ENCODE results near the gene AFAP1. TPM values are rescaled to one million over a fixed set of nuclear protein-coding genes. Genes with fewer than 3 reads are reported as not detected.

The AFAP1 gene
- total and polyA plus RNA-seq, 2 of the 4 experiments (the other 2 are of a cell fraction) = 48.2 to 80.9 TPM

- Histone ChIP-seq H3K9ac (ENCODE audit: low read depth, low read length) (no peak overlapping the region), H2AFZ (replicated peaks; ENCODE audit: low read length, poor library complexity) (no peak overlapping the region), H3K27me3 (ENCODE audit: control insufficient read depth, insufficient read depth, low read length) (no peaks in the 10 kb centered on the region), H4K91ac (ENCODE audit: insufficient read depth, low read depth, low read length) (no peak overlapping the region), H2BK15ac (ENCODE audit: low read depth, low read length) (no peak overlapping the region), H3K79me1 (ENCODE audit: low read depth in 1 of 2, low read length in 2 of 2) (peaks cover 56 to 91% of the 10 kb centered on the region in 2 experiments), H4K20me1 (ENCODE audit: insufficient read depth, low read length) (peaks cover 14% of the 10 kb centered on the region), H3K4ac (ENCODE audit: low read depth, low read length) (no peak overlapping the region), H3K4me3 (ENCODE audit: insufficient read depth, low read depth, low read length) (no peak overlapping the region), H4K5ac (ENCODE audit: low read depth, low read length) (no peak overlapping the region), H3K4me2 (ENCODE audit: low read depth, low read length) (no peak overlapping the region), H3K18ac (ENCODE audit: low read depth, low read length) (peak overlapping the region; percentile 77; the same call in 1 of the 2 replicates), H3K9me3 (ENCODE audit: control insufficient read depth, insufficient read depth, low read length) (no peaks in the 10 kb centered on the region), H3K23ac (ENCODE audit: low read depth, low read length) (no peak overlapping the region), H3K4me1 (ENCODE audit: control insufficient read depth, insufficient read depth, low read length) (peaks cover 37% of the 10 kb centered on the region), H2BK120ac (ENCODE audit: low read depth, low read length) (no peak overlapping the region), H2AK9ac (replicated peaks; ENCODE audit: low read depth, low read length, poor library complexity) (no peak overlapping the region), H3K36me3 (ENCODE audit: control insufficient read depth, insufficient read depth, low read length) (peaks cover 59% of the 10 kb centered on the region), H3K14ac (replicated peaks; ENCODE audit: low read depth, low read length) (no peak overlapping the region), H3K56ac (ENCODE audit: extremely low read depth, insufficient read depth, low read length) (no peak overlapping the region), H3K27ac (ENCODE audit: insufficient read depth, low read length) (peak overlapping the region; percentile 27; the same call in 1 of the 2 replicates), H3K9me1 (ENCODE audit: insufficient read depth, low read length) (peaks cover 36% of the 10 kb centered on the region), H2BK20ac (ENCODE audit: low read depth, low read length) (no peak overlapping the region), H2BK5ac (ENCODE audit: low read depth, low read length, poor library complexity, severe bottlenecking) (peak overlapping the region; percentile 15), H2AK5ac (ENCODE audit: low read depth, low read length) (no peak overlapping the region), H4K8ac (ENCODE audit: low read depth in 2 of 2, low read length in 2 of 2) (no peak overlapping the region)
- TF ChIP-seq RCOR1 (IDR thresholded peaks at IDR 0.05; ENCODE audit: insufficient replicate concordance, low read length) (no peak), RFX5 (IDR thresholded peaks at IDR 0.05; ENCODE audit: low read depth, low read length) (no peak), BHLHE40 (IDR thresholded peaks at IDR 0.05; ENCODE audit: low read depth, low read length) (no peak), MAFK (IDR thresholded peaks at IDR 0.05; ENCODE audit: low read depth, low read length) (no peak), SMC3 (IDR thresholded peaks at IDR 0.05; ENCODE audit: low read depth, low read length) (no peak), NFE2L2 (IDR thresholded peaks at IDR 0.05; ENCODE audit: low read depth, low read length) (no peak), MAZ (IDR thresholded peaks at IDR 0.05; ENCODE audit: borderline replicate concordance, low read depth, low read length) (no peak), ELK1 (IDR thresholded peaks at IDR 0.05; ENCODE audit: borderline replicate concordance, low read depth, low read length) (no peak), USF2 (IDR thresholded peaks at IDR 0.05; ENCODE audit: low read depth, low read length) (no peak), POLR2A (IDR thresholded peaks at IDR 0.05; ENCODE audit: low read depth, low read length) (no peak), FOS (IDR thresholded peaks at IDR 0.05; ENCODE audit: low read depth, low read length) (no peak), RAD21 (IDR thresholded peaks at IDR 0.05; ENCODE audit: low read length) (no peak), MXI1 (IDR thresholded peaks at IDR 0.05; ENCODE audit: borderline replicate concordance, low read depth, low read length) (no peak), CEBPB (IDR thresholded peaks at IDR 0.05; ENCODE audit: low read depth, low read length) (no peak), CHD1 (IDR thresholded peaks at IDR 0.05; ENCODE audit: low read depth, low read length) (no peak)
- TF ChIP-seq, protein P1, sequence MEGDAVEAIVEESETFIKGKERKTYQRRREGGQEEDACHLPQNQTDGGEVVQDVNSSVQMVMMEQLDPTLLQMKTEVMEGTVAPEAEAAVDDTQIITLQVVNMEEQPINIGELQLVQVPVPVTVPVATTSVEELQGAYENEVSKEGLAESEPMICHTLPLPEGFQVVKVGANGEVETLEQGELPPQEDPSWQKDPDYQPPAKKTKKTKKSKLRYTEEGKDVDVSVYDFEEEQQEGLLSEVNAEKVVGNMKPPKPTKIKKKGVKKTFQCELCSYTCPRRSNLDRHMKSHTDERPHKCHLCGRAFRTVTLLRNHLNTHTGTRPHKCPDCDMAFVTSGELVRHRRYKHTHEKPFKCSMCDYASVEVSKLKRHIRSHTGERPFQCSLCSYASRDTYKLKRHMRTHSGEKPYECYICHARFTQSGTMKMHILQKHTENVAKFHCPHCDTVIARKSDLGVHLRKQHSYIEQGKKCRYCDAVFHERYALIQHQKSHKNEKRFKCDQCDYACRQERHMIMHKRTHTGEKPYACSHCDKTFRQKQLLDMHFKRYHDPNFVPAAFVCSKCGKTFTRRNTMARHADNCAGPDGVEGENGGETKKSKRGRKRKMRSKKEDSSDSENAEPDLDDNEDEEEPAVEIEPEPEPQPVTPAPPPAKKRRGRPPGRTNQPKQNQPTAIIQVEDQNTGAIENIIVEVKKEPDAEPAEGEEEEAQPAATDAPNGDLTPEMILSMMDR (conservative IDR thresholded peaks at IDR 0.05; ENCODE audit: low read depth, low read length) = no peak
- 100% methylated on average over 2 of the region's 6 CpGs; no CpG with 5 or more reads in 1 of the 2 experiments for WGBS, 2 experiments (ENCODE audit: extremely low coverage in 2 of 2, insufficient read length in 1 of 2)
- POLR2A ChIA-PET (ENCODE audit: unreplicated experiment) = no interaction called here
- intact Hi-C loops (cut with micrococcal nuclease) (no loop called here), dilution Hi-C loops (cut with HindIII; ENCODE audit: low sequenced_read_pairs, unreplicated experiment) (no loop called here), in situ Hi-C loops (cut with MboI; ENCODE audit: low sequenced_read_pairs) (no loop called here)
- DNase-seq = no peak
- no TSS peak for BruUV-seq (replicated peaks)
- no peak for ATAC-seq (ENCODE audit: low read depth)
- CTCF ChIA-PET = no interaction called here
Observed at GRCh38 chr4:7822137-7822505, 117.5 kb downstream of the AFAP1 start.

Data from IMR-90 (cell line).